WI38 (cell line): ENCODE measurements around the gene GNAS-AS1.

Experiments
- H3K4me3 ChIP-seq: 2 replicates; pipeline ENCODE4 v1.5.1; 2011; ENCODE audit warnings: low read depth, mild to moderate bottlenecking, control low read depth, low read length
- TF ChIP-seq, protein P1 (sequence below): IDR thresholded peaks from 2 replicates; pipeline ENCODE4 v1.5.1; 2012; ENCODE audit warnings: low read depth, mild to moderate bottlenecking, control low read depth, low read length

GNAS-AS1 gene

GRCh38 chr20:58876437-58876836 lies 25.7 kb upstream of the GNAS-AS1 start:
- H3K4me3 ChIP-seq: no peak overlapping the region
- TF ChIP-seq, protein P1, sequence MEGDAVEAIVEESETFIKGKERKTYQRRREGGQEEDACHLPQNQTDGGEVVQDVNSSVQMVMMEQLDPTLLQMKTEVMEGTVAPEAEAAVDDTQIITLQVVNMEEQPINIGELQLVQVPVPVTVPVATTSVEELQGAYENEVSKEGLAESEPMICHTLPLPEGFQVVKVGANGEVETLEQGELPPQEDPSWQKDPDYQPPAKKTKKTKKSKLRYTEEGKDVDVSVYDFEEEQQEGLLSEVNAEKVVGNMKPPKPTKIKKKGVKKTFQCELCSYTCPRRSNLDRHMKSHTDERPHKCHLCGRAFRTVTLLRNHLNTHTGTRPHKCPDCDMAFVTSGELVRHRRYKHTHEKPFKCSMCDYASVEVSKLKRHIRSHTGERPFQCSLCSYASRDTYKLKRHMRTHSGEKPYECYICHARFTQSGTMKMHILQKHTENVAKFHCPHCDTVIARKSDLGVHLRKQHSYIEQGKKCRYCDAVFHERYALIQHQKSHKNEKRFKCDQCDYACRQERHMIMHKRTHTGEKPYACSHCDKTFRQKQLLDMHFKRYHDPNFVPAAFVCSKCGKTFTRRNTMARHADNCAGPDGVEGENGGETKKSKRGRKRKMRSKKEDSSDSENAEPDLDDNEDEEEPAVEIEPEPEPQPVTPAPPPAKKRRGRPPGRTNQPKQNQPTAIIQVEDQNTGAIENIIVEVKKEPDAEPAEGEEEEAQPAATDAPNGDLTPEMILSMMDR: no peak

GRCh38 chr20:58875541-58876134 lies 24.9 kb upstream of the GNAS-AS1 start:
- TF ChIP-seq, protein P1: no peak

GRCh38 chr20:58875111-58875510 lies 24.4 kb upstream of the GNAS-AS1 start:
- no peak overlapping the region for H3K4me3 ChIP-seq
- TF ChIP-seq, protein P1: no peak

More at GRCh38 chr20:58875541-58876134, 24.9 kb upstream of the GNAS-AS1 start:
- H3K4me3 ChIP-seq: no peak overlapping the region

DNA sequence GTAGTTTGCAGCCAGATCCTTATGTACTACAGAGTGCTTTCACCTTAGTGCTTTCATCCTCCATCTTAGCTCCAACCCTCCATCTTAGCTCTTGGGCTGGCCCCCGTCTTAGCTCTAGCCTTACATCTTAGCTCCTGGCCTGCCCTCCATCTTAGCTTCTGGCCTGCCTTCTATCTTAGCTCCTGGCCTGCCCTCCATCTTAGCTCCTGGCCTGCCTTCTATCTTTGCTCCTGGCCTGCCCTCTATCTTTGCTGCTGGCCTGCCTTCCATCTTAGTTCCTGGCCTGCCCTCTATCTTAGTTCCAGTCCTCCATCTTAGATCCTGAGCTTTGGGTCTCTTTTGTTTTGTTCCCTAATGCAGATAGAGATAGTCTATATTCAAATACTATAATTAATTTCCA lies 23.8 kb upstream of the GNAS-AS1 start:
- H3K4me3 ChIP-seq: no peak overlapping the region
- TF ChIP-seq, protein P1: no peak

DNA sequence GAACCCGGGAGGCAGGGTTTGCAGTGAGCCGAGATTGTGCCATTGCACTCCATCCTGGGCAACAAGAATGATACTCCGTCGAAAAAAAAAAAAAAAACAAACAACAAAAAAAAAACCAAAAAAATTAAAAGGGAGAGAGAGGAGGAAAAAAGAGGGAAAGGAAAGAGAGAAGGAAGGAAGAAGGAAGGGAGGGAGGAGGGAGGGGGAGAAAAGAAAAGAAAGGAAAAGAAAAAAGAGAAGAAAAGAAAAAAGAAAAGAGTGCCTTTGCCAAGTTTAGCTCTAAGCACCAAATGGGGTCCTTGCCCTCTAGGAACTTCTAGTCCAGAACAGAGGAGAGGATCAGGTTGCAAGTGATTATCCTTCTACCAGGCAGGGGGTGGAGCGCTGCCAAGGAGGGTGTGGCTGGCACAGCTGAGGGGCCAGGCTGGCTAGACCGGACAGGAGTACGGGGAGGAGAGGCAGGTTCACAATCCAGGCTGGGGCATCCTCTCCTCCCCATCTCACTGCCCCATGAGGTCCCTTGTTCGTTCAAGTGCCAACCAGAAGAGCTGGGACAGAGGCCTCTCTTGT lies 20.9 kb upstream of the GNAS-AS1 start:
- no peak overlapping the region for H3K4me3 ChIP-seq
- TF ChIP-seq, protein P1: no peak

DNA sequence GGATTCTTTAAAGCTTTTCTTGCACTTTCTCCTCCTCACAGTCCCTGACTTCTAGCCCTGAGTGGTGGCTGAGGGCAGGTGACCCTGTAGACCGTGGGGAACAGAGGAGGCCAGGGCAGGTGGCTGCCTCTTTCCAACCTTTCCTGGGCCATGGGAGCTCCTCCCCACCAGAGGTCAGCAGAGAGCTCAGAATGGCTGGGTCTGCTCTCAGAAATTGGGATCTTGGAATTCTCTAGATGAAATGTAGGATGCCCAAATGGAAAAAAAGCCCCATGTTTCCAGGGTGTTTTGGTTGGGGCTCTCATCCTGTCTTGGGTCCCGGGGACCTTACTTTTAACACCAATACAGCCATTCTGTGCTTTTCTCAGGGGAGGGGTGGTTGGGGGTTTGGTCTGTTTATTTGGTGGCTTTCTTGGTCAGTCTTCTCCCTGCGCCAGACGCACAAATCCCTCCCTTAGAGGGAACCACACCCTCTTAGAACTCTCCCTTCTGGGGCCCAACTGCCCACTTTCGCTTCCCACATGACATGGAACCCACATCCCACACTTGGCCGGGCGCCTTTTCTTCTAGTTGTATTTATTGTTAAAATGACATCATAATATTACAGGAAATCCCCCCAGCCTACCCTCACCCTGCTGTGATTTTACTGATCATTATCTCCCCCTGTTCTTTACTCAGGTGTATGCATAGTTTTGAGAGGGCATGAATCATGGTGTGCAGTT lies 19.8 kb upstream of the GNAS-AS1 start:
- TF ChIP-seq, protein P1: peak; percentile 95
- no peak overlapping the region for H3K4me3 ChIP-seq

DNA sequence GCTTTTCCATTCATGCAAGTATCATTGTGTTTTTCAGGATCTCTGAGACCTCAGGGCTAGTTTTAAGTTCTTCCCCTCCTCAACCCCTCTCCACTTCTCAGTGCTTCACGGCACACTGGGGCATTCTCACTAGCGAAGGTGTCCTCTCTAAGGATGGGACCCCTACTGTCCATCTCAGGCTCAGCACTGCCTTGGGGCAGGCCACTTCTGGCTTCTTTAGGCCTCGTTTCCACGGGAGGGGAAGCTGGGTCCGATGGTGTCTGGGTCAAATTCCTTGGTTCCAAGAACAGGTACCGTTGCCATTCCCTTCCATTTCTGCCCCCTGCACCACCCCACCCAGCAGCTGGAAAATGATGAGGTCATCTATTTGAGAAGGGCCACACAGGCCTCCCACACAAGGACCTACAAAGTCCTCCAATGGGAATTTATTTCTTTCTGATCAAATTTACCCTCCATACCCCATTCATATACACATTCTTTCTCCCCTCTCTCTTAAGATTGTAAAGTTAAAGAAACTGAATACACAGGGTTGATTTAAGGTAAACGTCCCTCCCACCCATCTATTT lies 19.0 kb upstream of the GNAS-AS1 start:
- TF ChIP-seq, protein P1: no peak
- H3K4me3 ChIP-seq: no peak overlapping the region
